K562 (cell line): Measurements from ENCODE around the gene COL25A1. TPM values are rescaled to one million over a fixed set of nuclear protein-coding genes. Genes with fewer than 3 reads are reported as not detected.
A peak's percentile ranks its signal among the peaks of the same experiment; 100 is the strongest.

ENCODE experiments used
- ATAC-seq: fragments of 200-7000 bp; cut with Tn5 transposase; 3 replicates; pipeline ENCODE4 v1.9.1; 2020; ENCODE audit warnings: moderate library complexity
- BruUV-seq: library from RNA; stranded (reverse); fragments of 400-500 nt; replicated peaks from 2 replicates; lab custom pipeline; 2021; lab: Mats Ljungman, UMichigan
- CTCF ChIA-PET: fragments of 300-600 bp; formaldehyde crosslinking; extraction: SDS; loops from one replicate; lab custom pipeline; 2021; ENCODE audit warnings: low intra/inter-chr PET ratio; lab: Yijun Ruan, JAX
- POLR2A ChIA-PET: fragments of 300-600, 350-650 bp; sonication (Branson Sonifier 250); formaldehyde crosslinking; extraction: SDS; loops from one replicate; lab custom pipeline; 2021; ENCODE audit warnings: antibody characterized with exemption, inconsistent platforms; lab: Yijun Ruan, JAX
- DNase-seq, 4 experiments: peaks; one replicate each; pipeline versions ENCODE4 v3.0.0 to v3.0.0-alpha.2; 2011 to 2018; ENCODE audit warnings: low spot score in 3 of 4, mixed read lengths in 3 of 4; ENCODE audit errors: extremely low read depth in 1 of 4
- FAIRE-seq: peaks from 2 replicates; lab custom pipeline; 2011; peaks lifted over from hg19 to GRCh38; lab: Jason Lieb, UNC
- H2AFZ ChIP-seq: 2 replicates; pipeline ENCODE4 v1.6.0; 2011; ENCODE audit warnings: low read depth, low read length, control low read depth, inconsistent platforms
- H3K27ac ChIP-seq: fragments of 200-600 bp; 3 replicates; pipeline ENCODE4 v1.8.0; 2011; ENCODE audit warnings: low read depth, mild to moderate bottlenecking, control low read depth, inconsistent platforms, low read length, moderate library complexity, mixed read lengths; ENCODE audit errors: extremely low read depth
- H3K27me3 ChIP-seq, 2 experiments: fragments of 300-600 bp in 1 of 2; 2 replicates in 1 of 2; 3 replicates in 1 of 2; pipeline versions ENCODE4 v1.6.0 to v1.8.0; 2011; ENCODE audit warnings: inconsistent platforms in 2 of 2, low read length in 2 of 2, mild to moderate bottlenecking in 1 of 2, mixed read lengths in 1 of 2, moderate library complexity in 1 of 2; ENCODE audit not compliant: control insufficient read depth in 2 of 2, insufficient read depth in 2 of 2
- H3K36me3 ChIP-seq: fragments of 300-600 bp; 3 replicates; pipeline ENCODE4 v1.8.0; 2011; ENCODE audit warnings: mild to moderate bottlenecking, low read length, inconsistent platforms; ENCODE audit not compliant: control insufficient read depth, insufficient read depth
- H3K4me1 ChIP-seq, 2 experiments: fragments of 200-600 bp in 1 of 2; replicated peaks in 1 of 2; 2 replicates in 1 of 2; 3 replicates in 1 of 2; pipeline versions ENCODE4 v1.5.1 to v1.8.0; 2011; ENCODE audit warnings: inconsistent platforms in 2 of 2, low read length in 2 of 2, mild to moderate bottlenecking in 1 of 2, mixed read lengths in 1 of 2, moderate library complexity in 1 of 2; ENCODE audit not compliant: control insufficient read depth in 2 of 2, insufficient read depth in 2 of 2
- H3K4me2 ChIP-seq: 2 replicates; pipeline ENCODE4 v1.6.1; 2011; ENCODE audit warnings: low read length, control low read depth, inconsistent platforms, mixed read lengths; ENCODE audit not compliant: insufficient read depth
- H3K4me3 ChIP-seq: fragments of 200-600 bp; sonication (generic), shearing (Covaris generic); 2 replicates; pipeline ENCODE4 v1.5.1; 2016; ENCODE audit warnings: control low read depth, inconsistent platforms
- H3K79me2 ChIP-seq: fragments of 200-600 bp; 3 replicates; pipeline ENCODE4 v1.8.0; 2011; ENCODE audit warnings: low read length, inconsistent platforms; ENCODE audit not compliant: control insufficient read depth, insufficient read depth
- H3K9ac ChIP-seq, 2 experiments: 2 replicates each; pipeline versions ENCODE4 v1.6.0 to v1.6.1; 2011; ENCODE audit warnings: low read depth in 2 of 2, low read length in 2 of 2, control low read depth in 1 of 2, inconsistent platforms in 1 of 2, mild to moderate bottlenecking in 1 of 2, mixed read lengths in 1 of 2; ENCODE audit not compliant: insufficient read depth in 1 of 2
- H3K9me1 ChIP-seq: one replicate; pipeline ENCODE4 v1.6.0; 2011; ENCODE audit warnings: inconsistent platforms, mild to moderate bottlenecking, low read length, moderate library complexity; ENCODE audit not compliant: control insufficient read depth, insufficient read depth
- H3K9me3 ChIP-seq: replicated peaks from 2 replicates; pipeline ENCODE4 v1.5.1; 2011; ENCODE audit warnings: low read depth, low read length, inconsistent platforms; ENCODE audit not compliant: control insufficient read depth, insufficient read depth
- H4K20me1 ChIP-seq: replicated peaks from 2 replicates; pipeline ENCODE4 v1.6.1; 2011; ENCODE audit warnings: low read length, inconsistent platforms, mixed read lengths; ENCODE audit not compliant: control insufficient read depth, insufficient read depth
- POLR2AphosphoS2 ChIP-seq: IDR thresholded peaks from 2 replicates; pipeline ENCODE4 v1.6.1; 2012; ENCODE audit warnings: low read length, improper control_type of control experiment
- PRPF4 ChIP-seq: fragments of 200-400 bp; formaldehyde crosslinking; IDR thresholded peaks from one replicate; pipeline ENCODE4 v1.6.1; 2017; ENCODE audit warnings: low read length, low read depth, mild to moderate bottlenecking; ENCODE audit not compliant: insufficient read depth, poor library complexity, severe bottlenecking
- RBM25 ChIP-seq: fragments of 200-400 bp; formaldehyde crosslinking; IDR thresholded peaks from 2 replicates; pipeline ENCODE4 v1.6.1; 2018; ENCODE audit warnings: low read length, low read depth, moderate library complexity; ENCODE audit not compliant: severe bottlenecking
- RFX7 ChIP-seq: fragments of 250-450 bp; sonication (Bioruptor Pico); IDR thresholded peaks from 2 replicates; pipeline ENCODE4 v1.5.1; 2021; ENCODE audit warnings: mild to moderate bottlenecking
- TAF1 ChIP-seq: IDR thresholded peaks from 2 replicates; pipeline ENCODE4 v1.6.1; 2011; ENCODE audit warnings: mild to moderate bottlenecking, low read length, moderate library complexity; ENCODE audit not compliant: insufficient read depth, control insufficient read depth, severe bottlenecking; ENCODE audit errors: extremely low read depth
- ZNF324 ChIP-seq: fragments of 250-450 bp; sonication (Bioruptor Pico); IDR thresholded peaks from 2 replicates; pipeline ENCODE4 v1.4.0; 2020; ENCODE audit warnings: mild to moderate bottlenecking
- WGBS: fragments of 100-300 bp; shearing (Covaris generic); methylation state at CpG from one replicate; pipeline ENCODE4 v1.1.6; 2016; ENCODE audit warnings: low coverage, mixed read lengths; ENCODE audit not compliant: insufficient coverage; ENCODE audit errors: missing lambda C conversion rate; 5-methylcytosine and 5-hydroxymethylcytosine counted together
- in situ Hi-C: fragments of 300-500 bp; cut with MboI; formaldehyde crosslinking; loops from 4 replicates; pipeline ENCODE4 v1.15.0; 2018; ENCODE audit warnings: inconsistent platforms, mixed read lengths
- intact Hi-C: fragments of 100-400 bp; cut with micrococcal nuclease; formaldehyde crosslinking; loops from 2 replicates; pipeline ENCODE4 v1.14.2; 2022
- polyA plus RNA-seq, 8 experiments: library from polyadenylated mRNA; depleted of rRNA in 4 of 8; stranded (reverse) in 5 of 8; unstranded in 3 of 8; fragments of >200 nt; fragmentation: Nextera tagmentation in 2 of 8; fragmentation: Illumina TruSeq in 1 of 8; extraction: Ambion mirVana in 2 of 8; extraction: Trizol in 1 of 8; gene quantifications; 2 replicates each; pipeline versions ENCODE4 v1.2.1 to v1.2.3, GENCODE V29; 2011 to 2014; ENCODE audit warnings: inconsistent platforms in 1 of 8, missing spikeins in 1 of 8
- total RNA-seq, 7 experiments: library from RNA; depleted of rRNA in 6 of 7; stranded (reverse); fragments of >200 nt in 6 of 7; fragmentation: Illumina TruSeq in 2 of 7; extraction: Trizol in 2 of 7; gene quantifications; 2 replicates each; pipeline versions ENCODE4 v1.2.1 to v1.2.3, GENCODE V29; 2011 to 2021; ENCODE audit warnings: low replicate concordance in 1 of 7
- TF ChIP-seq, protein P1 (sequence below): fragments of 150-350 bp; conservative IDR thresholded peaks from 2 replicates; pipeline ENCODE4 v1.6.1; 2014; ENCODE audit warnings: low read length
- TF ChIP-seq, protein P2 (sequence below), 2 experiments: fragments of 450-650 bp; conservative IDR thresholded peaks; 2 replicates each; pipeline ENCODE4 v1.6.1; 2017; ENCODE audit warnings: mild to moderate bottlenecking in 2 of 2, moderate library complexity in 2 of 2
- TF ChIP-seq, protein P3 (sequence below): IDR thresholded peaks from 2 replicates; pipeline ENCODE4 v1.6.1; 2011; ENCODE audit warnings: borderline replicate concordance, low read depth, mild to moderate bottlenecking, moderate library complexity, low read length; ENCODE audit not compliant: insufficient read depth, poor library complexity, severe bottlenecking

The COL25A1 gene
- total and polyA plus RNA-seq, 9 of the 15 experiments (the other 6 are each of a cell fraction or from before 2014, with no cell fraction given): 0.03 to 0.62 (median 0.27) TPM

DNA sequence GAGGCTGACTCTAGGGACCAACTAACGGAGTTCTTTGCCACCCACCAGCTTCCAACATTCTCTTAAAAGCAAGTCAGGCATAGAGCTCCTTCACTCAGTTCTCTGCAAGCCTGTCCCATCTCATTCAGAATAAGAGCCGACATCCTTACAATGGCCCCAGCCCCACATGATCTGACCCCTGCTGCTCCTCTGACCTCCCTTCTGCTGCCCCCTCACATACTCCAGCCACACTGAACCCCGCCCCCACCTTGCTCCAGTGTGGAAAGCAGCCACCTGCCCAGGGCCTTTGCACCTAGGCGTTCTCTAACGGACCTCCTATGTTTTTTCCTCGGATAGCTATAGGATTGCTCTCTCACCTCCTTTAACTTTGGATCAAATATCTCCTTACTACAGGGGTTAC is 396.5 kb downstream of the COL25A1 start:
- ChIA-PET POLR2A (interaction anchor here (0.8 kb wide), 1 partner anchor 26 kb away, joined by 3 read pairs; no protein-coding TSS in a partner anchor), CTCF (no interaction called here)
- no peak overlapping the region for H3K9ac ChIP-seq
- TF ChIP-seq, protein P1, sequence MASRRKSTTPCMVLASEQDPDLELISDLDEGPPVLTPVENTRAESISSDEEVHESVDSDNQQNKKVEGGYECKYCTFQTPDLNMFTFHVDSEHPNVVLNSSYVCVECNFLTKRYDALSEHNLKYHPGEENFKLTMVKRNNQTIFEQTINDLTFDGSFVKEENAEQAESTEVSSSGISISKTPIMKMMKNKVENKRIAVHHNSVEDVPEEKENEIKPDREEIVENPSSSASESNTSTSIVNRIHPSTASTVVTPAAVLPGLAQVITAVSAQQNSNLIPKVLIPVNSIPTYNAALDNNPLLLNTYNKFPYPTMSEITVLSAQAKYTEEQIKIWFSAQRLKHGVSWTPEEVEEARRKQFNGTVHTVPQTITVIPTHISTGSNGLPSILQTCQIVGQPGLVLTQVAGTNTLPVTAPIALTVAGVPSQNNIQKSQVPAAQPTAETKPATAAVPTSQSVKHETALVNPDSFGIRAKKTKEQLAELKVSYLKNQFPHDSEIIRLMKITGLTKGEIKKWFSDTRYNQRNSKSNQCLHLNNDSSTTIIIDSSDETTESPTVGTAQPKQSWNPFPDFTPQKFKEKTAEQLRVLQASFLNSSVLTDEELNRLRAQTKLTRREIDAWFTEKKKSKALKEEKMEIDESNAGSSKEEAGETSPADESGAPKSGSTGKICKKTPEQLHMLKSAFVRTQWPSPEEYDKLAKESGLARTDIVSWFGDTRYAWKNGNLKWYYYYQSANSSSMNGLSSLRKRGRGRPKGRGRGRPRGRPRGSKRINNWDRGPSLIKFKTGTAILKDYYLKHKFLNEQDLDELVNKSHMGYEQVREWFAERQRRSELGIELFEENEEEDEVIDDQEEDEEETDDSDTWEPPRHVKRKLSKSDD: no peak
- TF ChIP-seq POLR2AphosphoS2 (no peak), RFX7 (no peak), PRPF4 (no peak), RBM25 (no peak), TAF1 (no peak), ZNF324 (CRISPR knock-in tag) (no peak)
- TF ChIP-seq, protein P2, sequence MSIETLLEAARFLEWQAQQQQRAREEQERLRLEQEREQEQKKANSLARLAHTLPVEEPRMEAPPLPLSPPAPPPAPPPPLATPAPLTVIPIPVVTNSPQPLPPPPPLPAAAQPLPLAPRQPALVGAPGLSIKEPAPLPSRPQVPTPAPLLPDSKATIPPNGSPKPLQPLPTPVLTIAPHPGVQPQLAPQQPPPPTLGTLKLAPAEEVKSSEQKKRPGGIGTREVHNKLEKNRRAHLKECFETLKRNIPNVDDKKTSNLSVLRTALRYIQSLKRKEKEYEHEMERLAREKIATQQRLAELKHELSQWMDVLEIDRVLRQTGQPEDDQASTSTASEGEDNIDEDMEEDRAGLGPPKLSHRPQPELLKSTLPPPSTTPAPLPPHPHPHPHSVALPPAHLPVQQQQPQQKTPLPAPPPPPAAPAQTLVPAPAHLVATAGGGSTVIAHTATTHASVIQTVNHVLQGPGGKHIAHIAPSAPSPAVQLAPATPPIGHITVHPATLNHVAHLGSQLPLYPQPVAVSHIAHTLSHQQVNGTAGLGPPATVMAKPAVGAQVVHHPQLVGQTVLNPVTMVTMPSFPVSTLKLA (conservative IDR thresholded peaks at IDR 0.05): no peak
- TF ChIP-seq, protein P3, sequence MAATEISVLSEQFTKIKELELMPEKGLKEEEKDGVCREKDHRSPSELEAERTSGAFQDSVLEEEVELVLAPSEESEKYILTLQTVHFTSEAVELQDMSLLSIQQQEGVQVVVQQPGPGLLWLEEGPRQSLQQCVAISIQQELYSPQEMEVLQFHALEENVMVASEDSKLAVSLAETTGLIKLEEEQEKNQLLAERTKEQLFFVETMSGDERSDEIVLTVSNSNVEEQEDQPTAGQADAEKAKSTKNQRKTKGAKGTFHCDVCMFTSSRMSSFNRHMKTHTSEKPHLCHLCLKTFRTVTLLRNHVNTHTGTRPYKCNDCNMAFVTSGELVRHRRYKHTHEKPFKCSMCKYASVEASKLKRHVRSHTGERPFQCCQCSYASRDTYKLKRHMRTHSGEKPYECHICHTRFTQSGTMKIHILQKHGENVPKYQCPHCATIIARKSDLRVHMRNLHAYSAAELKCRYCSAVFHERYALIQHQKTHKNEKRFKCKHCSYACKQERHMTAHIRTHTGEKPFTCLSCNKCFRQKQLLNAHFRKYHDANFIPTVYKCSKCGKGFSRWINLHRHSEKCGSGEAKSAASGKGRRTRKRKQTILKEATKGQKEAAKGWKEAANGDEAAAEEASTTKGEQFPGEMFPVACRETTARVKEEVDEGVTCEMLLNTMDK: no peak
- peaks cover 0 to 4% of the 10 kb centered on the region in 2 experiments; a peak in 3 of 5 replicates for H3K4me1 ChIP-seq
- intact Hi-C loops: no loop called here
- BruUV-seq: no TSS peak
- H3K79me2 ChIP-seq: no peaks in the 10 kb centered on the region
- in situ Hi-C loops: no loop called here
- no peak overlapping the region for H3K4me2 ChIP-seq
- no peak for DNase-seq
- no peaks in the 10 kb centered on the region for H3K9me3 ChIP-seq
- ATAC-seq: no peak
- no peak overlapping the region for H3K27ac ChIP-seq
- no peak for FAIRE-seq
- H4K20me1 ChIP-seq: no peaks in the 10 kb centered on the region
- no peaks in the 10 kb centered on the region for H3K36me3 ChIP-seq
- H3K27me3 ChIP-seq: no peaks in the 10 kb centered on the region
- 62% methylated on average over 6 of the region's 6 CpGs for WGBS
- no peaks in the 10 kb centered on the region for H3K9me1 ChIP-seq
- H2AFZ ChIP-seq: peak overlapping the region; percentile 47; the same call in 1 of the 2 replicates
- H3K4me3 ChIP-seq: no peak overlapping the region
